CD4-positive, CD25-positive, alpha-beta regulatory T cell (primary cell): ENCODE data around the gene OR51V1. TPM values are rescaled to one million over a fixed set of nuclear protein-coding genes. Genes with fewer than 3 reads are reported as not detected.
"Not testable (repeated sequence)": the region's sequence is repeated elsewhere in the genome, so short reads cannot be mapped to it uniquely, and the experiment has no call there.

Experiments
- ATAC-seq, 2 donors: fragments of 150-1000 bp; cut with Tn5 transposase; one replicate each; pipeline ENCODE4 v1.10.0; 2021; ENCODE audit warnings: low read depth in 2 of 2, moderate number of reproducible peaks in 2 of 2, moderate library complexity in 1 of 2
- DNase-seq, 3 donors: peaks; one replicate each; pipeline versions ENCODE4 v3.0.0 to v3.0.0-alpha.2; 2012 to 2022; ENCODE audit warnings: mixed read lengths in 1 of 3
- H3K27ac ChIP-seq: one replicate; pipeline ENCODE4 v1.7.0; 2013; ENCODE audit warnings: mild to moderate bottlenecking, low read length; ENCODE audit not compliant: insufficient read depth, poor library complexity, severe bottlenecking
- H3K27me3 ChIP-seq: one replicate; pipeline ENCODE4 v1.7.0; 2013; ENCODE audit warnings: low read length; ENCODE audit not compliant: control insufficient read depth, insufficient read depth
- H3K36me3 ChIP-seq: one replicate; pipeline ENCODE4 v1.7.0; 2013; ENCODE audit warnings: mild to moderate bottlenecking, low read length, moderate library complexity; ENCODE audit not compliant: control insufficient read depth, insufficient read depth
- H3K4me1 ChIP-seq: 2 replicates; pipeline ENCODE4 v1.7.0; 2013; ENCODE audit warnings: mild to moderate bottlenecking, low read length; ENCODE audit not compliant: insufficient read depth, control insufficient read depth, poor library complexity, severe bottlenecking
- H3K4me3 ChIP-seq: one replicate; pipeline ENCODE4 v1.7.0; 2013; ENCODE audit warnings: low read depth, mild to moderate bottlenecking, low read length, moderate library complexity
- H3K9me3 ChIP-seq, 2 experiments: 1 replicate in 1 of 2; 2 replicates in 1 of 2; pipeline ENCODE4 v1.7.0; 2013; ENCODE audit warnings: low read length in 2 of 2, mild to moderate bottlenecking in 1 of 2, moderate library complexity in 1 of 2; ENCODE audit not compliant: control insufficient read depth in 2 of 2
- H3K27ac Mint-ChIP-seq, 3 donors: one replicate each; pipeline ENCODE4 v1.8.0; 2020 to 2022; ENCODE audit warnings: mild to moderate bottlenecking in 3 of 3, mixed read lengths in 3 of 3, moderate library complexity in 2 of 3
- H3K27me3 Mint-ChIP-seq: one replicate; pipeline ENCODE4 v1.8.0; 2022; ENCODE audit warnings: mild to moderate bottlenecking, mixed read lengths
- H3K36me3 Mint-ChIP-seq: one replicate; pipeline ENCODE4 v1.8.0; 2020; ENCODE audit warnings: mixed read lengths
- H3K4me1 Mint-ChIP-seq, 4 donors: one replicate each; pipeline ENCODE4 v1.8.0; 2020 to 2022; ENCODE audit warnings: mixed read lengths in 4 of 4, mild to moderate bottlenecking in 1 of 4
- H3K4me3 Mint-ChIP-seq, 4 donors: one replicate each; pipeline ENCODE4 v1.8.0; 2020 to 2022; ENCODE audit warnings: mild to moderate bottlenecking in 4 of 4, mixed read lengths in 4 of 4, moderate library complexity in 3 of 4
- H3K9me3 Mint-ChIP-seq, 7 donors: one replicate each; pipeline ENCODE4 v1.8.0; 2020 to 2022; ENCODE audit warnings: mixed read lengths in 7 of 7, mild to moderate bottlenecking in 3 of 7, moderate library complexity in 2 of 7
- polyA plus RNA-seq, 4 donors: library from polyadenylated mRNA; unstranded; fragments of 300-500 nt; fragmentation: Illumina TruSeq; gene quantifications; one replicate each; pipeline ENCODE4 v1.2.3, GENCODE V29; 2021
- total RNA-seq: library from RNA; stranded (reverse); gene quantifications from one replicate; pipeline ENCODE4 v1.2.3, GENCODE V29; 2022

The OR51V1 gene
- total and polyA plus RNA-seq, 5 donors from 2014 or later, result not detected

GRCh38 chr11:5161045-5161444 is 39.4 kb downstream of the OR51V1 start:
- not testable (repeated sequence) for H3K4me1 ChIP-seq, H3K4me3 Mint-ChIP-seq, H3K4me1 Mint-ChIP-seq, DNase-seq, H3K36me3 ChIP-seq, H3K9me3 Mint-ChIP-seq, H3K27me3 ChIP-seq, H3K4me3 ChIP-seq, H3K36me3 Mint-ChIP-seq, H3K27ac Mint-ChIP-seq, H3K9me3 ChIP-seq, H3K27ac ChIP-seq, ATAC-seq, H3K27me3 Mint-ChIP-seq

- H3K4me1 ChIP-seq, H3K4me3 ChIP-seq, H3K9me3 Mint-ChIP-seq, H3K27me3 Mint-ChIP-seq, H3K4me1 Mint-ChIP-seq, H3K9me3 ChIP-seq, H3K36me3 ChIP-seq, H3K36me3 Mint-ChIP-seq, H3K27ac Mint-ChIP-seq, H3K27ac ChIP-seq, H3K27me3 ChIP-seq, ATAC-seq, H3K4me3 Mint-ChIP-seq, DNase-seq: not testable (repeated sequence)
Observed at GRCh38 chr11:5160217-5160616, 40.3 kb downstream of the OR51V1 start.

GRCh38 chr11:5159806-5160205 is 40.7 kb downstream of the OR51V1 start:
- H3K9me3 Mint-ChIP-seq, result peaks cover 0 to 9% (median 2%) of the 10 kb centered on the region in 7 donors
- H3K4me3 Mint-ChIP-seq, result no peak overlapping the region
- Histone ChIP-seq H3K36me3 (no peaks in the 10 kb centered on the region), H3K4me3 (no peak overlapping the region), H3K27me3 (no peaks in the 10 kb centered on the region), H3K9me3 (no peaks in the 10 kb centered on the region), H3K4me1 (no peaks in the 10 kb centered on the region), H3K27ac (no peak overlapping the region)
- peaks cover 6% of the 10 kb centered on the region for H3K27me3 Mint-ChIP-seq
- H3K27ac Mint-ChIP-seq, result no peak overlapping the region
- no peaks in the 10 kb centered on the region for H3K4me1 Mint-ChIP-seq
- no peaks in the 10 kb centered on the region for H3K36me3 Mint-ChIP-seq
- ATAC-seq, result no peak
- DNase-seq, result no peak

GRCh38 chr11:5154657-5155056 is 45.8 kb downstream of the OR51V1 start, which contains the start of gene OR52A1:
Gene OR52A1 (minus strand): TSS chr11:5154757. CDS start chr11:5152369, 2,388 bp downstream.
- Mint-ChIP-seq H3K27ac (no peak within 1 kb of the TSS), H3K4me1 (no peaks in the 10 kb centered on the region), H3K36me3 (no peaks in the 10 kb centered on the region), H3K4me3 (no peak within 1 kb of the TSS), H3K27me3 (peaks cover 8% of the 10 kb centered on the region), H3K9me3 (peaks cover 0 to 4% (median 0%) of the 10 kb centered on the region in 7 donors)
- no peaks in the 10 kb centered on the region for H3K9me3 ChIP-seq
- no peak within 1 kb of the TSS for H3K27ac ChIP-seq
- H3K4me1 ChIP-seq, result no peaks in the 10 kb centered on the region
- H3K4me3 ChIP-seq, result no peak within 1 kb of the TSS
- DNase-seq, result no peak
- ATAC-seq, result no peak
- no peaks in the 10 kb centered on the region for H3K27me3 ChIP-seq
- no peaks in the 10 kb centered on the region for H3K36me3 ChIP-seq

GRCh38 chr11:5153574-5154431 is 46.7 kb downstream of the OR51V1 start:
- Histone ChIP-seq H3K36me3 (no peaks in the 10 kb centered on the region), H3K4me3 (no peak overlapping the region), H3K27me3 (no peaks in the 10 kb centered on the region), H3K27ac (no peak overlapping the region), H3K9me3 (no peaks in the 10 kb centered on the region), H3K4me1 (no peaks in the 10 kb centered on the region)
- Mint-ChIP-seq H3K9me3 (peaks cover 0 to 4% (median 0%) of the 10 kb centered on the region in 7 donors), H3K27me3 (peaks cover 9% of the 10 kb centered on the region), H3K36me3 (no peaks in the 10 kb centered on the region), H3K4me3 (no peak overlapping the region), H3K27ac (no peak overlapping the region), H3K4me1 (no peaks in the 10 kb centered on the region)
- ATAC-seq (no peak), DNase-seq (no peak)

DNA sequence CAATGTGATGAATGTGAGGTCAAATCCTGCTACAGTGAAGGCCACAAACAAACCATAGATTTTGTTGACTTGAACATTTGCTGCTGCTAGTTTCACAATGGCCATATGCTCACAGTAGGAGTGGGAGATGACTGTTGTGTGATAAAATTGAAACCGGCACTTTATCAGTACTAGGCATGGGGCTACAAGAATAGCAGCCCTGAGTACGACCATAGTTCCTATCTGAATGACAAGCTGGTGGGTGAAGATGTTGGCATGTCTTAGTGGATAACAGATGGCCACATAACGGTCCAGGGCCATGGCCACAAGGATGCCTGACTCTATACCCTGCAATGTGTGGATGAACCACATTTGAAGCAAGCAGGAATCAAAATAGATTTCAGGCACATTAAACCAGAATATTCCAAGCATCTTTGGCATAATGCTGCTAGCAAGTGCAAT is 48.7 kb downstream of the OR51V1 start:
- no peak overlapping the region for H3K27ac Mint-ChIP-seq
- Histone ChIP-seq H3K4me3 (no peak overlapping the region), H3K4me1 (no peaks in the 10 kb centered on the region), H3K9me3 (no peaks in the 10 kb centered on the region), H3K27me3 (no peaks in the 10 kb centered on the region), H3K27ac (no peak overlapping the region), H3K36me3 (no peaks in the 10 kb centered on the region)
- H3K4me1 Mint-ChIP-seq, result no peaks in the 10 kb centered on the region
- DNase-seq (no peak), ATAC-seq (no peak)
- no peaks in the 10 kb centered on the region for H3K36me3 Mint-ChIP-seq
- peaks cover 0 to 4% (median 0%) of the 10 kb centered on the region in 7 donors for H3K9me3 Mint-ChIP-seq
- peaks cover 9% of the 10 kb centered on the region for H3K27me3 Mint-ChIP-seq
- no peak overlapping the region for H3K4me3 Mint-ChIP-seq

Other genes starting within 250 kb of the OR51V1 start
- gene OR51A2, start 245.0 kb downstream of the OR51V1 start, total RNA-seq, result not detected
- not detected for gene OR51A2, start 245.0 kb downstream of the OR51V1 start, polyA plus RNA-seq
- not detected for gene OR51L1, start 205.8 kb downstream of the OR51V1 start, total RNA-seq
- gene OR51L1, start 205.8 kb downstream of the OR51V1 start, polyA plus RNA-seq, result not detected
- not detected for gene OR52J3, start 154.2 kb downstream of the OR51V1 start, total RNA-seq
- not detected for gene OR52J3, start 154.2 kb downstream of the OR51V1 start, polyA plus RNA-seq
- not detected for gene OR52E2, start 141.1 kb downstream of the OR51V1 start, total RNA-seq
- not detected for gene OR52E2, start 141.1 kb downstream of the OR51V1 start, polyA plus RNA-seq
- not detected for gene OR52E1, start 131.1 kb downstream of the OR51V1 start, total RNA-seq
- not detected for gene OR52E1, start 131.1 kb downstream of the OR51V1 start, polyA plus RNA-seq
- gene OR52A5, start 62.3 kb downstream of the OR51V1 start, total RNA-seq, result not detected
- gene OR52A5, start 62.3 kb downstream of the OR51V1 start, polyA plus RNA-seq, result not detected
- gene OR52A1, start 45.9 kb downstream of the OR51V1 start, total RNA-seq, result not detected
- not detected for gene OR52A1, start 45.9 kb downstream of the OR51V1 start, polyA plus RNA-seq
- 2.7 TPM for gene HBB, start 26.4 kb upstream of the OR51V1 start, total RNA-seq
- gene HBB, start 26.4 kb upstream of the OR51V1 start, polyA plus RNA-seq, result 1 to 10 TPM in 1 of 4 donors, under 1 TPM in 2, not detected in 1; 0.37 to 4.4 (median 0.47) TPM
- gene HBD, start 33.8 kb upstream of the OR51V1 start, total RNA-seq, result not detected
- gene HBD, start 33.8 kb upstream of the OR51V1 start, polyA plus RNA-seq, result not detected
- gene HBG1, start 49.2 kb upstream of the OR51V1 start, total RNA-seq, result not detected
- gene HBG1, start 49.2 kb upstream of the OR51V1 start, polyA plus RNA-seq, result not detected
- not detected for gene HBG2, start 54.1 kb upstream of the OR51V1 start, total RNA-seq
- gene HBG2, start 54.1 kb upstream of the OR51V1 start, polyA plus RNA-seq, result not detected
- not detected for gene HBE1, start 69.3 kb upstream of the OR51V1 start, total RNA-seq
- gene HBE1, start 69.3 kb upstream of the OR51V1 start, polyA plus RNA-seq, result not detected
- gene OR51B4, start 101.3 kb upstream of the OR51V1 start, total RNA-seq, result not detected
- gene OR51B4, start 101.3 kb upstream of the OR51V1 start, polyA plus RNA-seq, result not detected
- not detected for gene OR51B2, start 123.6 kb upstream of the OR51V1 start, total RNA-seq
- gene OR51B2, start 123.6 kb upstream of the OR51V1 start, polyA plus RNA-seq, result not detected
- not detected for gene OR51B5, start 142.8 kb upstream of the OR51V1 start, total RNA-seq
- gene OR51B5, start 142.8 kb upstream of the OR51V1 start, polyA plus RNA-seq, result under 1 TPM in 1 of 4 donors, not detected in 3; 0.41 TPM
- gene OR51B6, start 150.8 kb upstream of the OR51V1 start, total RNA-seq, result not detected
- gene OR51B6, start 150.8 kb upstream of the OR51V1 start, polyA plus RNA-seq, result not detected
- not detected for gene OR51M1, start 183.1 kb upstream of the OR51V1 start, total RNA-seq
- gene OR51M1, start 183.1 kb upstream of the OR51V1 start, polyA plus RNA-seq, result not detected
- gene OR51Q1, start 221.4 kb upstream of the OR51V1 start, total RNA-seq, result not detected
- gene OR51Q1, start 221.4 kb upstream of the OR51V1 start, polyA plus RNA-seq, result not detected
- not detected for gene OR51I1, start 240.8 kb upstream of the OR51V1 start, total RNA-seq
- gene OR51I1, start 240.8 kb upstream of the OR51V1 start, polyA plus RNA-seq, result not detected
- gene OR51I2, start 248.6 kb upstream of the OR51V1 start, total RNA-seq, result not detected
- gene OR51I2, start 248.6 kb upstream of the OR51V1 start, polyA plus RNA-seq, result not detected